ENCODE results near the gene RAB27B.

The RAB27B gene

GRCh38 chr18:54906331-54907185 is 78.3 kb downstream of the RAB27B start:
- no peak for DNase-seq (ENCODE audit: low read depth in 2 of 2, low spot score in 1 of 2)

GRCh38 chr18:54909538-54909937 is 81.3 kb downstream of the RAB27B start:
- DNase-seq (ENCODE audit: low read depth in 2 of 2, low spot score in 1 of 2), result no peak

GRCh38 chr18:54910161-54910919 is 82.1 kb downstream of the RAB27B start:
- DNase-seq (ENCODE audit: low read depth in 2 of 2, low spot score in 1 of 2), result no peak

DNA sequence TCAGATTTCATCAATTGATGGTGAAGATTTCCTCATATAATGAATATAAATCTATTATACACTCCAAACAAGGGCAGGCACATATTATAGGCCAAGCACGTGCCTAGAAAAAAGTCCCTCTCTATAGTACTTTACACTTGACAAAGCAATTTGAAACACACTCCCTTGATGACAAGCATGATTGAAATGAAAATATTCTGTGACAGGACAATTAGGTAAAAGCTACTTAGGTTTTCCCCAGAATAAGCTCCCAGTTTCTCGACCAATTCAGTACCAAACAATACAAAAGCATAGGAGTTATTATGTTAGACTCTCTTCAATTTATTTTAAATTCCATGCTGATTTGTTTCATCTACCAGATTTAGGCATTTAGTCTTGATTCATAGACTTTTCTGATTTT is 83.3 kb downstream of the RAB27B start:
- DNase-seq (ENCODE audit: low read depth in 2 of 2, low spot score in 1 of 2), result no peak

GRCh38 chr18:54914816-54915215 is 86.5 kb downstream of the RAB27B start:
- DNase-seq (ENCODE audit: low read depth in 2 of 2, low spot score in 1 of 2), result no peak

- no peak for DNase-seq (ENCODE audit: low read depth in 2 of 2, low spot score in 1 of 2)
Observed at GRCh38 chr18:54916507-54916906, 88.2 kb downstream of the RAB27B start.

DNA sequence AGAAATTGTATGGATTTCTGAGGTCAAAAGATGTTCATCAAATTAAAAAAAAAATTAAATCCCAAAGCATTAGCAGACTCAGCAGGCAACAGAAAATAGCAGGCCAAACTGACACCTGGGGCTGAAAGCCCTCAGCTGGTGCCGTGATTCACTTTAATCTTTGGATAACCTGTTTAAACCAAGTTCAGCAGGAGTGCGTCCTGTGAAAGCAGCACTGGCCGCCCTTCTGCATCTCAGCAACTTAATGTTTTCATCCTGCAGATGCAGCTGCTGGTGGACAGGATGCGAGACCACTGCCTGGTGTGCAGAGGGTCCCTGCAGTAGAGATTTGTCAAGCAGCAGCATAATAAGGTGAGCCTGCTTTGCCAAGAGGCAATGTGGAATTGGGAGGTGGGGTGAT is 89.8 kb downstream of the RAB27B start:
- DNase-seq (ENCODE audit: low read depth in 2 of 2, low spot score in 1 of 2), result no peak

DNA sequence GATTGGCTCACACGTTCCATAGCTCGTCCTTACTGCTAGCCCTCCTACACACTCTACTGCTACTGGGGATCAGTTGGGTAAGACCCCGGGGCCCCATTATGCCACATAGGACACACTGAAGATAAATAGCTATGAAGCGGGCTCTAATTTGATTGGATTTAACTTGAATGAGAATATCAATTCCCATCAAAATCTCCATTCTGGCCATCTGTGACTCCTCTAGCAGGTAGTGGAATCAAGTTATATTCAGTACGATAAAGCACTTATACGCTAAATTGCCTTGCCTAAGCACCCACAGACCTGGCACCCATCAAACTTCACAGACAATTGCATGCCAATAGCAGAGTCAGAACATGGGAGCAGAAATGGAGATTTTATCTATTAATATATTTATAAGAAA is 91.1 kb downstream of the RAB27B start:
- no peak for DNase-seq (ENCODE audit: low read depth in 2 of 2, low spot score in 1 of 2)

GRCh38 chr18:54923339-54923956 is 95.2 kb downstream of the RAB27B start:
- DNase-seq (ENCODE audit: low read depth in 2 of 2, low spot score in 1 of 2), result no peak

DNA sequence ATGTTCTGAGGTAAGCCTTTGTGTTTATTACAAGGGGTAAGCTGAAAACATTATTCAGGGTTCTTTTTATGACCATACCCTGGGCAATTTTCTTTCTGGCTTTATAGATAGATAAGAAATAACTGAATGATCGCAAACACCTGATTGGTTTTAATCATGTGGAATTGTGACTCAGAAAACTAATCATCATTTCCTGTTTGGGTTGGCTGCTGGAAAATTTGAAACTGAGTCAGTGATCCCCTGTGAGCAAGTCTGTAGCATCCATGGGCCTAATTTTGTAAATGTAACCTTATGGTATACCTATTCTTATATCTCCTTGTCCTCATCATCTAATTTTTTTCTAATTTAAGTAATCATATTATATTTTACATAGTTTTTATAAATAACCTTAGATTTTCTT is 96.7 kb downstream of the RAB27B start:
- no peak for DNase-seq (ENCODE audit: low read depth in 2 of 2, low spot score in 1 of 2)

DNA sequence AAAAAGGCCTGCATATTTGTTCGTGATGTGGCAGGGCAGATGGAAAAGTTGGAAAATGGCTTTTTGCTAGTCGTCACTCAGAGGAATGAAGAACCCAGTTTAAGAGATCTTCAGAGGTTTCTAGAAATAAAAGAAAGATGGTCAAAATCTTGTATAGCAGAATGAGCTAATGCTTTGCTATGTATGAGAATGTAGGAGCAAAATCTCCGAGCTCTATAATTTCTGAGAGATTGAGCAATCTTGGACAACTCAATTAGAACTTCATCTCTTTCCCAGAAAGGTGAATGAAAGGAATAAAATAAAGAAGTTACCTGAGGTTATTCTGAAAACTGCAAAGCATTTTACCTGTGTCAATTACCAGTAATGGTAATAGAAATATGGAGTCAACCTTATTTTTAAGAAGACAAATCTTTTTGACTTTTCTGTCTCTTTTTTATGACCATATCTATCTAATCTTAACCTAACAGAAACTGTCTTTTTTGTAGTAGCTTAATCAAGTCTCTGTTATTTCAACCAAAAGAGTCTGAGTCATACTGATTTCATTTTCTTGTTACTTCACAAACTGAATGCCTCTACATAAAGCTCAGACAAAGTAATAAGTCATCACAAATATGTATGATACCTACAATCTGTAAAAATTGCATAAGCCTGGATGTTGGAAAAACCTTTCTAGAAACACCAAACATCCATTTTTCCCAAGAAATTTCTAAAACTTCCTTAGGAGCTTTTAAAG is 98.5 kb downstream of the RAB27B start:
- no peak for DNase-seq (ENCODE audit: low read depth in 2 of 2, low spot score in 1 of 2)

DNA sequence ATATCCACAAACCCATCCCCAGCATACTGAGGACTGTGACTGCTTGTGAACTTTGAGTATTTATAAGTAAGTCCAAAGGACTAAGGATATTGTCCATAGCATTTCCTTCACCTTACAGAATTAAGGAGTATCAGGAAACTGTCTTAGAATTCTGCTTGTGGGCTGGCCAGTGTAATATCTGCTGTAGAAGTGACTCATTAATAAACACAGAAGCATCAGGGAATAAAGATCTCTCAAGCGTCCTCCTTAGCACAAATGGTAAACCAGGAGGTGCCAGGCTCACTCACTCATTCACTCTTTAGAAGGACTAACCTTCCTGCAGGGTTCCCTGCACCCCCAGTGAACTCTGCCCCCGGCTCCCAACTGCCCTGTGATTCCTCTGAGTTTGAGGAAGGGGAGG is 100.0 kb downstream of the RAB27B start:
- DNase-seq (ENCODE audit: low read depth in 2 of 2, low spot score in 1 of 2), result no peak

DNA sequence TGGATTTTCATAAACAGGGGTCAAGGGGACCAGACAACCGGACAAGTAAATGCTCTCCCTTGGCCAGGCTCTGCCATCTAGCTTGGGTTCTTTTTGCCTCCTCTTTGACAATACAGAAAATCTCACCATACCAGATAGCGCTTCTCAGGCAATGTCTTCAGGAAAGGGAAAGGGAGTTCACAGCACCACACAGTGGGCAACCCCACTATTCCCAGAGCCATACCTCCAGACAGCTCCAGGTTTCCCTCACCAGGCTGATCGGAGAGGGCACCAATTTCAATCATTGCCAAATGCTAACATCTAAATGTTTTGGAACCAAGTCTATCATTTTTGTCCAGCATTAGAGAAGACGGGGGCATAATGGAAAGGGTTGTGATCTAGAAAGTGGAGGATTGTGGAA is 102.9 kb downstream of the RAB27B start:
- DNase-seq (ENCODE audit: low read depth in 2 of 2, low spot score in 1 of 2), result no peak

DNA sequence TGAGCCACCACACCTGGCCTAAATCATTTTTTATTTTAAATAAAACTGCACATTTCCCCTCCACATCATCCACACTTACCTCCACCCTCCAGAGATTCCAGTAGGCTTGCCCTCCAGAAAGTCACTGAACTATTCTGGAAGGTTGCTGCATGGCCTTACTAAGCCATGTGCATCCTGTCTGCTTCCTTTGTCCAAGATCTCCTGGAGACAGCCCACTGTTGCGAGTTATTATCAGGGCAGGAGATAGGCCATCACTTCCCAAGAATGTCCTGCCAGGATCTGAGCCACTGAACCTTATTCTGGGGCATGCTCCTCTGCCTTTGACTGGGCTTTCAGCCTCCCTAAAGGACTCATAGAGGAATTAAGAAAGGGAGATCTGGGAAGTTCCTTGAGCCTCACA is 104.2 kb downstream of the RAB27B start:
- DNase-seq (ENCODE audit: low read depth in 2 of 2, low spot score in 1 of 2), result no peak

DNA sequence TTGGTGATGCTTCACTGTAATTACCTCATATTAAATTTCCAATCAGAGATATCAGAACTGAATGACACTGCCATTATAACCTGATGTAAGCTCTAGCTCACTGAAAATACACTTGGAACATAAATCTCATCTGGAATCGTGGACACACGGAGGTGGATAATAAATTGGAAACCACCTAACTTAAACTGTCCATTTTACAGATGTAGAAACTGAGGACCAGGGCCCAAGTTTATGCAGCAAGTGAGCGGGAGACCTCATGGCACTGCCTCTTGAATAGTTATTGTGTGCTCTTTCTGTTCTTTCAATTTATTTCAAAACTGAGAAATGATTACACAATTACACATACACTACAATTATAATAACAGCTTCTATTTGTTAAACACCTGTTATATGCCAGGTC is 110.2 kb downstream of the RAB27B start:
- no peak for DNase-seq (ENCODE audit: low read depth in 2 of 2, low spot score in 1 of 2)

DNA sequence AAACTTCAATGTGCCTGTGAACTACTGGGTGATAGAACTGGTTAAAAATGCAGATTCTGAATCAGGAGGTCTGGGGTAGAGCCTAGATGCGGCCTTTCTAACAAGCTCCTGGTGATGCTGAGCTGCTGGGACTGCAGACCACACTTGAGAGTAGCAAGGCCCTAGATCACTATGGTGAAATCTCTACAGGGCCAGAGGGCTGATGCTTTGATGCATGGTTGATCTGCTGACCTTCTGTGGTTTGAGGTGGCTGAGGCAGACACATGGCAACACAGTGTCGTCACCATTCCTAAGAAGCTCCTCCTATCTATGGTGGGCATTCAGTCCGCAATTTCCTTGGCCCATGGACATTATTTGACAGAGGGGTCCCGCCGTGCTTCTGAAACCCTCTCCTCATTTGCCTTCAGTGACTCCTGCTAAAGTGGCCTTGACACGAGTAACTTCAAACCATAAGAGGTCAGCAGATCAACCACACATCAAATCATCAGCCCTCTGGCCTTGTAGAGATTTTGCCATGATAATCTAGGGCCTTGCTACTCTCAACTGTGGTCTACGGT is 111.2 kb downstream of the RAB27B start:
- no peak for DNase-seq (ENCODE audit: low read depth in 2 of 2, low spot score in 1 of 2)

GRCh38 chr18:54942144-54942543 is 113.9 kb downstream of the RAB27B start:
- DNase-seq (ENCODE audit: low read depth in 2 of 2, low spot score in 1 of 2), result no peak

GRCh38 chr18:54942569-54942968 is 114.3 kb downstream of the RAB27B start:
- DNase-seq (ENCODE audit: low read depth in 2 of 2, low spot score in 1 of 2), result no peak

Data from stimulated activated CD8-positive, alpha-beta memory T cell treated with anti-CD3 and anti-CD28 coated beads, Interleukin-4, amount 100 ng/mL, for 1 hour (primary cell).